NCI-H345 treated with DMSO at 0.1 percent for 48 hours (cell line): ENCODE data around the gene LRP2.

ENCODE experiments used
- DNase-seq: peaks from one replicate; lab custom pipeline; 2025; ENCODE audit not compliant: unreplicated experiment; lab: John Stamatoyannopoulos, UW

LRP2 gene

GRCh38 chr2:169094676-169095075 lies 267.7 kb downstream of the LRP2 start:
- DNase-seq: no peak

- no peak for DNase-seq
Measured at GRCh38 chr2:169093535-169093934, 268.8 kb downstream of the LRP2 start.

GRCh38 chr2:169091761-169092519 lies 270.4 kb downstream of the LRP2 start:
- no peak for DNase-seq

GRCh38 chr2:169091256-169091655 lies 271.1 kb downstream of the LRP2 start:
- no peak for DNase-seq

- DNase-seq: no peak
Measured at GRCh38 chr2:169090133-169090820, 272.1 kb downstream of the LRP2 start.

- DNase-seq: no peak
Measured at GRCh38 chr2:169089182-169089581, 273.2 kb downstream of the LRP2 start.

- no peak for DNase-seq
Measured at GRCh38 chr2:169087757-169088379, 274.5 kb downstream of the LRP2 start.

- DNase-seq: no peak
Measured at GRCh38 chr2:169086893-169087467, 275.4 kb downstream of the LRP2 start.

GRCh38 chr2:169082995-169083394 lies 279.3 kb downstream of the LRP2 start:
- DNase-seq: no peak

- no peak for DNase-seq
Measured at GRCh38 chr2:169081551-169081950, 280.8 kb downstream of the LRP2 start.

GRCh38 chr2:169080250-169081069 lies 281.9 kb downstream of the LRP2 start:
- DNase-seq: no peak

- no peak for DNase-seq
Measured at GRCh38 chr2:169077674-169078240, 284.6 kb downstream of the LRP2 start.
